BLaER1 treated with 17β-estradiol and CSF1 and Interleukin-3, amounts not matched to agents 10 nM and 100 nM (cell line): ENCODE measurements around the gene USP6NL.
A peak's percentile ranks its signal among the peaks of the same experiment; 100 is the strongest.

ENCODE experiments used
- H3K27ac ChIP-seq, 11 experiments: shearing (Covaris generic); formaldehyde crosslinking; 2 replicates each; pipeline ENCODE4 v1.8.1; 2022
- H3K27me3 ChIP-seq, 11 experiments: shearing (Covaris generic); formaldehyde crosslinking; 2 replicates each; pipeline ENCODE4 v1.8.1; 2022
- H3K36me3 ChIP-seq, 11 experiments: shearing (Covaris generic); formaldehyde crosslinking; 2 replicates each; pipeline ENCODE4 v1.8.1; 2022
- H3K4me1 ChIP-seq, 10 experiments: shearing (Covaris generic); formaldehyde crosslinking; 2 replicates each; pipeline ENCODE4 v1.8.1; 2022
- H3K4me2 ChIP-seq, 11 experiments: shearing (Covaris generic); formaldehyde crosslinking; 2 replicates each; pipeline ENCODE4 v1.8.1; 2022
- H3K4me3 ChIP-seq, 10 experiments: shearing (Covaris generic); formaldehyde crosslinking; 2 replicates each; pipeline ENCODE4 v1.8.1; 2022
- H3K9ac ChIP-seq, 11 experiments: shearing (Covaris generic); formaldehyde crosslinking; 2 replicates each; pipeline ENCODE4 v1.8.1; 2022
- H3K9me3 ChIP-seq, 11 experiments: shearing (Covaris generic); formaldehyde crosslinking; replicated peaks in 1 of 11; 2 replicates each; pipeline ENCODE4 v1.8.1; 2022
- H4K20me1 ChIP-seq, 11 experiments: shearing (Covaris generic); formaldehyde crosslinking; 2 replicates each; pipeline ENCODE4 v1.8.1; 2022
- Cebpa-rat ChIP-seq, 11 experiments: shearing (Covaris generic); IDR thresholded peaks; 2 replicates each; pipeline ENCODE4 v1.8.1; 2022

The USP6NL gene

DNA sequence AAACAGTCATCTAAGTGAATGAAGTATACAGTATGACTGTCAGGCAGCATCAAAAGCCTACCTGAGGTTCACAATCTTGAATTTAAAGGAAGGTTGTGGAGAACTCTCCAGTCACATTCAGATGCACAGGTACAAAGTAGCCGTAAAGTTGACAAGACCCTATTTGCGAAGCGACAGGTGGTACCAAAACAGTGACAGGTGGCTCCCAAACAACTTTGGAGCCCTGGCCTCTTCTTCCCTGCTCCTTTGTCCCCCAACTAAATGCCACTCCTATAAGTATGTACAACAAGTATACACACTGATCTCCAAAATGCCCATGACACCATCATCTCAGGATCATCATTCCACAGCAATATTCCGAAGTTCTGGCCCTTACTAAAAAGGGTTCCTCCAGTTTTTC, 53.5 kb downstream of the USP6NL start:
- no peak overlapping the region for H3K27ac ChIP-seq
- no peak overlapping the region for H3K9ac ChIP-seq
- H3K4me2 ChIP-seq: no peak overlapping the region
- H3K36me3 ChIP-seq: peaks cover 0 to 24% (median 12%) of the 10 kb centered on the region in 11 experiments; a peak in 12 of 22 replicates
- TF ChIP-seq Cebpa-rat (IDR thresholded peaks at IDR 0.05): no peak
- peaks cover 26 to 49% (median 40%) of the 10 kb centered on the region in 10 experiments for H3K4me1 ChIP-seq
- peaks cover 0 to 35% (median 27%) of the 10 kb centered on the region in 11 experiments; a peak in 17 of 22 replicates for H3K9me3 ChIP-seq
- H3K4me3 ChIP-seq: no peak overlapping the region
- H3K27me3 ChIP-seq: no peaks in the 10 kb centered on the region
- H4K20me1 ChIP-seq: peaks cover 0 to 26% (median 0%) of the 10 kb centered on the region in 11 experiments; a peak in 2 of 22 replicates

DNA sequence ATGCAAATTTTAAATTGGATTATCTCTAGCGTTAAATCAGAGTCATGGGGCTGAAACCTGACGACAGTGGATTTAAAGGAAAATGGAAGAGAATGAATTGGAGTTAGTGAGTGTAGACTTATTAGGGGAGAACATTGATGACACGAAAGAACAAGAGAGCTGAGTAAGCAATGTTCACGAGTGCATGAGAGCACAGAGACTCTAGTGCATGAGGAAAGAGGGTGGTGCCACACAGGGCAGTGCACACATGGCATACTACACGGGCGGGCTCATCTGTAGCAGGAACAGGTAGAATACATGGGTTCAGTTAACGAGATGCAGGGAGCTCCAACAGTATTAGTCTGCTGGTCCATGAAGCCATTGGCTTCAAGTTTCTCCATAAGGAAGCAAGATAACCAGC, 53.9 kb downstream of the USP6NL start:
- Histone ChIP-seq H3K4me3 (no peak overlapping the region), H3K9me3 (peaks cover 0 to 35% (median 27%) of the 10 kb centered on the region in 11 experiments; a peak in 17 of 22 replicates), H3K9ac (no peak overlapping the region), H3K4me1 (peaks cover 26 to 54% (median 44%) of the 10 kb centered on the region in 10 experiments), H4K20me1 (peaks cover 0 to 26% (median 0%) of the 10 kb centered on the region in 11 experiments; a peak in 2 of 22 replicates), H3K27me3 (no peaks in the 10 kb centered on the region), H3K36me3 (peaks cover 0 to 20% (median 11%) of the 10 kb centered on the region in 11 experiments; a peak in 10 of 22 replicates), H3K27ac (no peak overlapping the region), H3K4me2 (no peak overlapping the region)
- no peak for TF ChIP-seq Cebpa-rat (IDR thresholded peaks at IDR 0.05)

DNA sequence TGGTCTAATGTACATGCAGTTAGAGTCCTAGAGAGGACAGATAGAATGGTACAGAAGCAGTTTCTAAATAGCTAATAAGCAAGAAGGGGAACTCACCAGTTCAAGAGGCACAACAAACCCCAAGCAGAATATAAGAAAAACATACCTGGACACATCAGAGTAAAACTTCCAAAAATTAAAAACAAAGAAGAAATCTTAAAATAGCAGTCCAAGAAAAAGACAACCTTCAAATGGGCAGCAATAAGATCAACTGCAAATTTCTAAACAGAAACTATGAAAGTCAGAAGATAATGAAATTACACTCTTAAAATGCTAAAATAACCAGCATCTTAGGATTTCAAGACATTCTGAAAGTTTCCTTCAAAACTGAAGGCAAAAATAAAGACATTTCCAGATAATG, 55.9 kb downstream of the USP6NL start:
- Histone ChIP-seq H3K36me3 (peaks cover 0 to 20% (median 11%) of the 10 kb centered on the region in 11 experiments; a peak in 5 of 22 replicates), H3K9ac (no peak overlapping the region), H3K4me3 (no peak overlapping the region), H3K27ac (no peak overlapping the region), H4K20me1 (peaks cover 0 to 23% (median 0%) of the 10 kb centered on the region in 11 experiments; a peak in 2 of 22 replicates), H3K4me1 (peaks cover 14 to 64% (median 45%) of the 10 kb centered on the region in 10 experiments), H3K9me3 (peaks cover 0 to 49% (median 36%) of the 10 kb centered on the region in 11 experiments; a peak in 17 of 22 replicates), H3K4me2 (no peak overlapping the region), H3K27me3 (no peaks in the 10 kb centered on the region)
- no peak for TF ChIP-seq Cebpa-rat (IDR thresholded peaks at IDR 0.05)

DNA sequence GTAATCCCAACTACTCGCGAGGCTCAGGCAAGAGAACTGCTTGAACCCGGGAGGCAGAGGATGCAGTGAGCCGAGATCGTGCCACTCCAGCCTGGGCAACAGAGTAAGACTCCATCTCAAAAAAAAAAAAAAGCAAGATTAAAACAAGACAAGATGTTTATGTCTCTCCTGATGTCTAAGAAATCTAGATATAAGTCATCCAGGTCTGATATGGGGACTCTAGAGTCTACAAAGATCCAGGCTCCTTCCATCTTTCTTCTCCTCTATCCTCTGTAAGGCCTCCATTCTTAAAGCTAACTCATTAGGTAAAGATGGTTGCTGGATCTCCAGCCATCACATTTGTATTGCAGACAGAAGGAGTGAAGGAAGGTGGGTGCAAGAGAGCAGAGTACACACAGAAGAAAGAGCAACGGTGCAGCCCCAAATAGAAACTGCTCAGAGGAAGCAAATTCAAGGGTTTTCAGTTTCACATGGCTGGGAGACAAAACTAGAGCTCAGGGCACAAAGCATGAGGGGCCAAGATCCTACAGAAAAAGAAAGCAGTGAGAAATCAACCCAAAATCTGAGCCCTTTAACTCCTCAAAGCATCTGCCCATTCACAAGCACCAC, 57.6 kb downstream of the USP6NL start:
- peaks cover 18 to 68% (median 42%) of the 10 kb centered on the region in 10 experiments for H3K4me1 ChIP-seq
- H3K4me3 ChIP-seq: no peak overlapping the region
- peak overlapping the region in 10 of 11 experiments; percentile 3 to 71 (median 51); a peak in 17 of 22 replicates for H3K27ac ChIP-seq
- peak overlapping the region in 10 of 11 experiments; percentile 13 to 57 (median 46); a peak in 14 of 22 replicates for H3K9ac ChIP-seq
- peaks cover 0 to 52% (median 36%) of the 10 kb centered on the region in 11 experiments; a peak in 17 of 22 replicates for H3K9me3 ChIP-seq
- H3K36me3 ChIP-seq: peaks cover 0 to 20% (median 11%) of the 10 kb centered on the region in 11 experiments; a peak in 5 of 22 replicates
- no peaks in the 10 kb centered on the region for H3K27me3 ChIP-seq
- peak overlapping the region; percentile 25 to 80 (median 63) for H3K4me2 ChIP-seq
- TF ChIP-seq Cebpa-rat (IDR thresholded peaks at IDR 0.05): no peak
- H4K20me1 ChIP-seq: peaks cover 0 to 21% (median 0%) of the 10 kb centered on the region in 11 experiments; a peak in 3 of 22 replicates

DNA sequence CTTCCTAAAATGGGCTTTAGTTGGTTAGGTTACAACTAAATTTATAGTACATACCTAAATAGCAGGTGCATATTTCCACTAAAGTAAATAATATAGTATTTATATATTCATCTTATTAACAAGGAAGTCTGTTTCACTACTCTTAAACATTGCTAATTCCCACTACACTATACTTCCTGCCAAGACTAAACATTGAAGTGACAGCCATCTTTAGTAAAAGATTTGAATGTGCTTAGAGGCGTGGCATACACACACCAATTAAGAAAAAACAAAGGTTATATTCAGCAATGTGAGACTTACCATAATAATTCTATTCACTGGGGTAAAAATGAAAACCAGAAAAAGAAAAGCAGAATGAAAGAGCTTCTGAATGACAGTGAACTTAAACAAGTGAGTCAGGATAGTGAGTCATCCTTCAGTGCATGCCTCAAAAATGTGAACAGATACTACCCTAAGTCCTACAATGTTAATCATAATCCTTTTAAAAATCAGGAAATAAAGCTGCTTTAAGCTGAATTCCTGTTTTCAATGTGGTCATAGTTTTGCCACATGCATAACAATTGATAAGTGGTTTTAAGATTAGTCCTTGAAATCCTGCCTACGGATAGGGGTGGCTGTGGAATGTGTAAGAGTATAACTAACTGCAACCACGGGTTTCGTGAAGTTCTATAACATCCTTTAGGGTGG, 59.4 kb downstream of the USP6NL start:
- peaks cover 22 to 84% (median 50%) of the 10 kb centered on the region in 10 experiments for H3K4me1 ChIP-seq
- H4K20me1 ChIP-seq: peaks cover 0 to 32% (median 0%) of the 10 kb centered on the region in 11 experiments; a peak in 4 of 22 replicates
- H3K27me3 ChIP-seq: no peaks in the 10 kb centered on the region
- peak overlapping the region in 6 of 11 experiments; percentile 15 to 64 (median 40); a peak in 10 of 22 replicates for H3K27ac ChIP-seq
- no peak overlapping the region for H3K4me3 ChIP-seq
- H3K9ac ChIP-seq: peak overlapping the region in 3 of 11 experiments; percentile 27 to 31 (median 27); a peak in 3 of 22 replicates
- TF ChIP-seq Cebpa-rat (IDR thresholded peaks at IDR 0.05): no peak
- H3K36me3 ChIP-seq: peaks cover 0 to 15% (median 0%) of the 10 kb centered on the region in 11 experiments; a peak in 3 of 22 replicates
- peaks cover 0 to 39% (median 24%) of the 10 kb centered on the region in 11 experiments; a peak in 16 of 22 replicates for H3K9me3 ChIP-seq
- peak overlapping the region in 6 of 11 experiments; percentile 13 to 80 (median 62); a peak in 12 of 22 replicates for H3K4me2 ChIP-seq

DNA sequence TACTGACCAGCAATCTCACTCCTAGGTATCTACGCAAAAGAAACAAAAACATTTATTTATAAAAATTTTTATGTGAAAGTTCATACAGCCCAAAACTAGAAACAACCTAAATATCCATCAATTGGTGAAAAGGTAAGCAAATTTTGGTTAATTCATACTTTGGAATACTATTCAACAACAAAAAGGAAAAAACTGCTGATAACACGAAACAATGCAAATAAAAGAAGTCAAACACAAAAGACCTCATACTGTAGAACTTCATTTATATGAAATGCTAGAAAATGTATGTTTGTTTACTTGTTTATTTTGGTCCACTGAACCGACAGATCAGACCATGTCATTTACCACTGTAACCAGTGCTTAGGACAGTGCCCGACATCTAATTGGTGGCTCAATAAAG, 60.3 kb downstream of the USP6NL start:
- H3K9ac ChIP-seq: 0 out of 22 replicates have a peak overlapping the region, but pooled peaks of 1 of the 11 experiments have one; percentile 10
- no peaks in the 10 kb centered on the region for H3K27me3 ChIP-seq
- H3K4me2 ChIP-seq: peak overlapping the region in 4 of 11 experiments; percentile 62 to 80 (median 67); a peak in 7 of 22 replicates
- H3K4me1 ChIP-seq: peaks cover 22 to 91% (median 50%) of the 10 kb centered on the region in 10 experiments
- no peak for TF ChIP-seq Cebpa-rat (IDR thresholded peaks at IDR 0.05)
- peaks cover 0 to 33% (median 14%) of the 10 kb centered on the region in 11 experiments; a peak in 15 of 22 replicates for H3K9me3 ChIP-seq
- peaks cover 0 to 13% (median 0%) of the 10 kb centered on the region in 11 experiments; a peak in 3 of 22 replicates for H3K36me3 ChIP-seq
- peak overlapping the region in 5 of 11 experiments; percentile 21 to 64 (median 57); a peak in 5 of 22 replicates for H3K27ac ChIP-seq
- H4K20me1 ChIP-seq: peaks cover 0 to 34% (median 0%) of the 10 kb centered on the region in 11 experiments; a peak in 4 of 22 replicates
- no peak overlapping the region for H3K4me3 ChIP-seq

DNA sequence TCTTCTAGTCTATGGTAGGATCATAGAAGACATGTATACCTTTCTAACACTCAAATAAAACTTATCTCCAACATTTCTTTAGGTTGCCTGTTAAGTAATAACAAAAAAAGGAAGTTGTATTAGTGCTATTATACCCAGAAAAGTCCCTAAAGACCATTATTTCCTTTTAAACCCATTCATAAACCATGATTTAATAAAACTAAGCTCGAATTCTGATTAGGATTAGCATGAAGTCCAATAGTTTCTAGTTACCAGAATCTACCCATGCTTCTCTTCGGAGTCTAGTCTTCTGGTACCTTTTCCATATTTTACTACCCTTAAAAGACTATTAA, 62.7 kb downstream of the USP6NL start:
- Histone ChIP-seq H3K4me2 (peak overlapping the region in 9 of 11 experiments; percentile 6 to 56 (median 42); a peak in 11 of 22 replicates), H3K27me3 (no peaks in the 10 kb centered on the region), H3K4me1 (peaks cover 14 to 70% (median 36%) of the 10 kb centered on the region in 10 experiments)

DNA sequence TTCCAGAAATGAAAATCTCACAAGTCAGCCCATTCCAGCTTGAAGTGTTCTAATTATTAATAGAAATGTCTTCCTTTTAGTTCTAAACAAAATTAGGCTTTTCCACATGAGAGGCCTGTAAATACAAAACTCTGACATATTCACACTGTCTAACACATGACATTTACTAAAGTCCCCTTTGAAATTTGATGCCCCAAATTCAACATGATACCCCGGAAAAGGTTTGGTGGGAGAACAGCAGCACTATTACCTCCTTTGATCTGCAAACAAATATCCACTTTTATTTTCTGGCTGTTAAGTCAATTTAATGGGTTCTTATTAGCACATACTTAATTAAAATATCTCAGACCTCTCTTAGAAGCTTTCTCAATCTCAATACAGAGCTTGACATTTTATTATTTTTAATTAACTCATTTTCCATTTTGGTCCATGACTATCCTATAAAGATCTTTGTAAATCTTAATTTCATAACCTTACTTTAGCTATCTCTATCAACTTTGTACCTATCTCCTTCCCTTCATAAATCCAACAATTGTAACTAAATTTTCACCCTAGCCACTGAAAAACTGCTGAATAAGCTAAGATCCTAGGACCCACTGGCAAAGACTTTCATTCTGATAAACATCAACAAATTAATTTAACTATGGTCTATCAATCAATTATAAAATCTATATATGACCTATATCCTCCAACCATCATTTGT, 63.2 kb downstream of the USP6NL start:
- Histone ChIP-seq H3K27ac (peak overlapping the region in 2 of 11 experiments; percentile 24 to 26; a peak in 1 of 22 replicates), H3K4me3 (no peak overlapping the region), H3K4me2 (peak overlapping the region in 7 of 11 experiments; percentile 16 to 56 (median 44); a peak in 11 of 22 replicates)

More for the DNA sequence above, 62.7 kb downstream of the USP6NL start:
- Histone ChIP-seq H3K4me3 (no peak overlapping the region), H3K9ac (no peak overlapping the region), H3K9me3 (peaks cover 0 to 23% (median 4%) of the 10 kb centered on the region in 11 experiments; a peak in 10 of 22 replicates), H3K36me3 (peaks cover 0 to 12% (median 0%) of the 10 kb centered on the region in 11 experiments; a peak in 2 of 22 replicates), H4K20me1 (peaks cover 0 to 26% (median 6%) of the 10 kb centered on the region in 11 experiments; a peak in 7 of 22 replicates), H3K27ac (peak overlapping the region in 3 of 11 experiments; percentile 4 to 26 (median 24); a peak in 3 of 22 replicates)
- no peak for TF ChIP-seq Cebpa-rat (IDR thresholded peaks at IDR 0.05)

More for the DNA sequence above, 63.2 kb downstream of the USP6NL start:
- H3K4me1 ChIP-seq: peaks cover 14 to 65% (median 32%) of the 10 kb centered on the region in 10 experiments; a peak in 19 of 20 replicates
- H3K27me3 ChIP-seq: no peaks in the 10 kb centered on the region
- peaks cover 0 to 23% (median 4%) of the 10 kb centered on the region in 11 experiments; a peak in 10 of 22 replicates for H3K9me3 ChIP-seq
- H3K9ac ChIP-seq: no peak overlapping the region
- H3K36me3 ChIP-seq: peaks cover 0 to 8% (median 0%) of the 10 kb centered on the region in 11 experiments; a peak in 2 of 22 replicates
- no peak for TF ChIP-seq Cebpa-rat (IDR thresholded peaks at IDR 0.05)
- peaks cover 0 to 23% (median 6%) of the 10 kb centered on the region in 11 experiments; a peak in 7 of 22 replicates for H4K20me1 ChIP-seq
